GM21360 (cell line): ENCODE data around the gene TRMT10C.
"Not testable (repeated sequence)": the region's sequence is repeated elsewhere in the genome, so short reads cannot be mapped to it uniquely, and the experiment has no call there.

Experiments
- ATAC-seq: cut with Tn5 transposase; IDR thresholded peaks from one replicate; pipeline ENCODE4 v1.9.1; 2021; ENCODE audit warnings: mild to moderate bottlenecking, moderate library complexity; ENCODE audit not compliant: unreplicated experiment

Gene TRMT10C

DNA sequence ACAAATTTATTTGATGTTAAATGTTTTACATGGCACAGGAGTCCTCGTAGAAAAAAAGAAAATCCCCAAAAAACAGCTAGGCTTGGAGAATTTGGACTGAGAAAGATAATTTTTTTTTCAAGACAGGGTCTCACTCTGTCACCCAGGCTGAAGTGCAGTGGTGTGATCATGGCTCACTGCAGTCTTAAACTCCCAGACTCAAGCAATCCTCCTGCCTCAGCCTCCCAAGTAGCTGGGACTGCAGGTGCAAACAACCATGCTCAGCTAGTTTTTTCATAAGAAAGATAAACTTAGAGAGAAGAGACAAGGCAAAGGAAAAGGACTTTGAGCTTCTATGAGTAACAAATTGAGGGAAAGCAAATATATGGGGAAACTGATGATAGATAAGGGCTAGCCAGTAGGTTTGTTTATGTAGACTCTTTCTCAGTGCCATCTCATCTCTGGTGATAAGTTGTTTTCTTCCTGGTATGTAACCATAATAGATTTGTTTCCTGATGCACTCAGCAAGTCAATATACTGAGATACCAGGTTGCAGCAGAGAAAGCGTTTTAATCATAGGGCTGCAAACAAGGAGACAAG is 13.1 kb upstream of the TRMT10C start:
- no peak for ATAC-seq

GRCh38 chr3:101549473-101549872 is 12.2 kb upstream of the TRMT10C start:
- no peak for ATAC-seq

- not testable (repeated sequence) for ATAC-seq
Observed at GRCh38 chr3:101551359-101552081, 10.1 kb upstream of the TRMT10C start.

DNA sequence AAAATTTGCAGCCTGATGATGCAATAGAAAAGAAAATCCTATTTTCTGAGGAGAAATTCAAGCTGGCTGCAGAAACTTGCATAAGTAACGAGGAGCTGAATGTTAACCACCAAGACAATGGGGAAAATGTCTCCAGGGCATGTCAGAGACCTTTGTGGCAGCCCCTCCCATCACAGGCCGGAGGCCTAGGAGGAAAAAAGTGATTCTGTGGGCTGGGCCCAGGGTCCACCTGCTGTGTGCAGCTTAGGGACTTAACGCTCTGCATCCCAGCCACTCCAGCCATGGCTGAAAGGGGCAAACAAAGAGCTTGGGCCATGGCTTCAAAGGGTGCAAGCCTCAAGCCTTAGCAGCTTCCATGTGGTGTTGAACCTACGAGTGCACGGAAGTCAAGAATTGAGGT is 8.3 kb upstream of the TRMT10C start:
- ATAC-seq, result not testable (repeated sequence)

- no peak for ATAC-seq
Observed at GRCh38 chr3:101556064-101556463, 5.6 kb upstream of the TRMT10C start.

DNA sequence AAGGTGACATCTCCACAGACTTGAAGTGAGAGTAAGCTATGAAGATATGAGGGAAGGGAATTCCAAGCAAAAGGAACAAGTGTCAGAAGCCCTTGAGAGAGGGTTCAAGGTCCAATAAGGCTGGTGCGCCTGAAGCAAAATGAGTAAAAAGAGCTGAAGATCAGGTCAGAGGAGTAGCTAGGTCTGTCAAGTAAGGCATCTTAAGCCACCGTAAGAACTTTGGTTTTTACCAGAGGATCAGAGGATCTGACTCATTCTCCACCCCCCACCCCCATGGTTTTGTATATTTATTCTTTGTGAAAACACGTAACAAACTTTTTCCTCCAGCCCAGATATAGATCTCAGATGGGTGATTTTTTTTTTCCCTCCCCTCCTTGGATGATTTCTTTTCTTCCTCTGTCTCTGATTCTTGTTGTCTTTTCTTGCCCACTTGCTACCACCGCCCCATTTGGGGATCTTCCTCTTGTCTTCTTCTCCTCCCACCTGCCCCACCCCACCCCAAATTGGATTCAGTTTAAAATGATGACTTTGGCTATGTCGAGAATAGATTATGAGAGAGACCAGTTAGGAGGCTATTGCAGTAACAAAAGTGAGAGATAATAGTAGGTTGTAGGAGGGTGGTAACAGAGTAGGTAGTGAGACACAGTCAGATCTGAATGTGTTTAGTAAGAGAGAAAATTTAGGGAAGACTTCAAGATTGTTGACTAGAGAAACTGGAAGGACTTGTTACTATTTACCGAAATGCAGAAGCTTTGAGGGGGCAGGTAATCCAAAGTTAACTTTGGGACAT is 6.1 kb downstream of the TRMT10C start:
- ATAC-seq, result no peak

- ATAC-seq, result no peak
Observed at GRCh38 chr3:101571028-101571895, 9.6 kb downstream of the TRMT10C start.

- ATAC-seq, result peak; percentile 80
Observed at GRCh38 chr3:101573449-101574387, 12.1 kb downstream of the TRMT10C start, which contains the start of gene PCNP. Gene PCNP, plus strand, starts transcription at chr3:101574180. Its CDS starts 36 bp downstream, at chr3:101574216.

DNA sequence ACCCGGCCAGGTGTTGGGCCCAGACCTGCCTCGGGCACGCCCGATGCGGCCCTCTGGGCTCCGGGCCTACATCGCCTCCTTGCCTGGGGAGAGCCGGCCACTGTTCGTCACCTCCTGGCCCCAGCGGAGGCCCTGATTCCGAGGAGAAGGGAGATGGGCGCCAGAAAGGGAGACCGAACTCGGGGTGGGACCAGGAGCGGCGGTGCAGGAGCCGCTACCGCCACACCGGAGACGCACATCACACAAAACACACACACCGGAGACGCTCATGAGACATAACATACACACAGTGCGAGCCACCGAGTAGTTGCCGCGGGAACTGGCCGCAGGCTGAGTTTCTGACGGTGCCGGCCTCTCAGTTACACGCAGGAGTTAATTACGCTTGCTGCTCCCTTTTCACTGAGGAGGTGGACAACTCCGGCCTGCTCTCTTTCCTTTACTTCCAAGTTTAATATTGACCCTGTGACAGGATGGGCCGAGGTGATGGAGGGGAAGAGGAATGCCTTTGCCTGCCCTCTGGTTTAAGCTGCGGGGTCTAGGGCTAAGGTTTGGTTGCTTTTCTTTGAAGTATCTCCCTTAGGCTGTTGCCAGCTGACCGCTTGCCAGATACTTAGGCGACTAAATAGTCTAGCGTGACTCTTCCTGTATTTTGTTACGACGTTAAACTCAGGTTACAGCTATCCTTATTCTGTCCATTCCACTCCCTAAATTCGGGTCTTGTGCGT is 12.9 kb downstream of the TRMT10C start:
- peak; percentile 38 for ATAC-seq

- ATAC-seq, result no peak
Observed at GRCh38 chr3:101577286-101577685, 15.6 kb downstream of the TRMT10C start.

DNA sequence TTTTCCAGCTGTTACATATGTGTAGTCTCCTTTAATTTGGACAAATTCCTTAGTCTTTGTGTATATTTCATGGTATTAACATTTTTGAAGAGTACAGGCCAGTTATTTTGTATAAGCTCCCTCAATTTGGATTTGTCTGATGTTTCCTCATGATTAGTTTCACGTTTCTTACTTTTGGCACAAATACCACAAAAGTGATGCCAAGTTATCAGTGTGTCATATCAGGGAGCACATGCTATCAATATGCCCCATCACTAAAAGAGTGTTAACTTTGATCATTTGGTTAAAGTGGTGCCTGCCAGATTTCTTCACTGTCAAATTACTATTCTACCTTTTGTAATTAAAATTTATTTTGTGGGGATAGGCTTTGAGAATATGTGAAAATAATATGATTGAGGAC is 26.9 kb downstream of the TRMT10C start:
- ATAC-seq, result no peak

DNA sequence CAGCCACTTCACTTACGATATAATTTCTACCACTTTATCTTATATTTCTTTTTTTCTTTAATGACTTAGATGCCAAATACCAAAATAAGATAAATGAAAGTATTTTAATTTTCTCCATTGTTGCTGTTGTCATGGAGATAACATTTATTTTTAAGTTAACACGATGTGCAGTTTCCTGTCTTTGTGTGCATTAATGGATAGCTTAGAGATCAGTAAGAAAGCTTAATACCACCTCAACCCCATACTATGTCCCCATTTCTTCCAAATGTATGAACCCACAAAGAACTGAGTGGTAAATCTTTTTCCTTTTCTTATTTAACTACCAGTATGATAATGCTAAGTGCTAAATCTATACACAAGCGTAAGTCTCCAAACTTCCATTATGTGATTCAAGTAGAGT is 29.4 kb downstream of the TRMT10C start:
- ATAC-seq, result no peak

GRCh38 chr3:101602731-101603130 is 41.1 kb downstream of the TRMT10C start:
- ATAC-seq, result no peak

DNA sequence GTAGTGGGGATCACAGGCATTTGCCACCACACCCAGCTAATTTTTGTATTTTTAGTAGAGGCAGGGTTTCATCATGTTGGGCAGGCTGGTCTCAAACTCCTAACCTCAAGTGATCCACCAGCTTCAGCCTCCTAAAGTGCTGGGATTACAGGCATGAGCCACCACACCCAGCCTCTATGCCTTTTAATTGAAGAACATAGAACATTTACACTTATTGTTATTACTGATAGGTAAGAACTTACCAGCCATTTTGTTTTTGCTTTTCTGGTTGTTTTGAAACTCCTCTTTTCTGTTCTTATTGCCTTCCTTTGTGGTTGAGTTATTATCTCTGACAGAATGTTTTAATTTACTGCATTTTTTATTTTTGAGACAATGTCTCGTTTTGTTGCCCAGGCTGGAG is 41.5 kb downstream of the TRMT10C start:
- no peak for ATAC-seq

DNA sequence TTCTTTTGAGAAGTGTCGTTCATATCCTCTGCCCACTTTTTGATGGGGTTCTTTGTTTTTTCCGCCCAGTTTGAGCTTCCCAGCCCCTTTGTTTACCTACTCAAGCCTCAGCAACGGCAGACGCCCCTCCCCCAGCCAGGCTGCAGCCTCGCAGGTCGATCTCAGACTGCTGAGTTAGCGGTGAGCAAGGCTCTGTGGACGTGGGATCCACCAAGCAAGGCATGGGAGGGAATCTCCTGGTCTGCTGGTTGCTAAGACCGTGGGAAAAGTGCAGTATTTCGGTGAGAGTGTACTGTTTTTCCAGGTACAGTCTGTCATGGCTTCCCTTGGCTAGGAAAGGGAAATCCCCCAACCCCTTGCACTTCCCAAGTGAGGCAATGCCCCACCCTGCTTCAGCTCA is 43.7 kb downstream of the TRMT10C start:
- ATAC-seq, result not testable (repeated sequence)

DNA sequence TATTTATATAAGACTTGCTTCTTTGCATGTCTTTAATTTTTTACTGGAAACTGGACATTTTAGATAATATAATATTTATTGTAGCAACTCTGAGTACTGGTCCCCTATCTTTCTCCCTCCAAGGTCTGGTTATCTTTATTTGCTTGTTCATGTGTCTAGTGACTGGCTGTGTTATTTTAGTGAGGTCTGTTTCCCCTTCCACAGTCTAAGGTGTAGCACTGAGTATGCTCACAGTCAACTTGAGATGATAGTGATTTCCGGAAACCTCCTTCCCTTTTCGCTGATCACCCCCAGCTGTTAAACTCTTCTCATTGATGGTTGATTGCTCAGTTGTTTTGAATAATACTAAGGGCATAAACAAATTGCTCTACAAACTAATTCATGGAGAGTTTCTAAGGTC is 49.4 kb downstream of the TRMT10C start:
- no peak for ATAC-seq

- ATAC-seq, result not testable (repeated sequence)
Observed at GRCh38 chr3:101613014-101613413, 51.3 kb downstream of the TRMT10C start.

GRCh38 chr3:101615525-101615924 is 53.9 kb downstream of the TRMT10C start:
- ATAC-seq, result no peak
